Stimulated activated CD4-positive, alpha-beta T cell treated with anti-CD3 and anti-CD28 coated beads, TNF-alpha, amount 100 ng/mL, for 48 hours (primary cell): Measurements from ENCODE around the gene PKNOX2.

Source experiments
- DNase-seq, 3 donors: peaks; one replicate each; pipeline ENCODE4 v3.0.0-alpha.2; 2020; ENCODE audit warnings: low read depth in 3 of 3

Gene PKNOX2

GRCh38 chr11:125173027-125173426 is 8.5 kb downstream of the PKNOX2 start:
- no peak for DNase-seq

GRCh38 chr11:125173556-125173955 is 9.0 kb downstream of the PKNOX2 start:
- no peak for DNase-seq

- no peak for DNase-seq
Measured at GRCh38 chr11:125174057-125174456, 9.5 kb downstream of the PKNOX2 start.

- DNase-seq = no peak
Measured at GRCh38 chr11:125174686-125175085, 10.1 kb downstream of the PKNOX2 start.

GRCh38 chr11:125175166-125175565 is 10.6 kb downstream of the PKNOX2 start:
- DNase-seq = no peak

GRCh38 chr11:125175896-125176575 is 11.5 kb downstream of the PKNOX2 start:
- DNase-seq = no peak

- no peak for DNase-seq
Measured at GRCh38 chr11:125176866-125177265, 12.3 kb downstream of the PKNOX2 start.

- no peak for DNase-seq
Measured at GRCh38 chr11:125177543-125177942, 13.0 kb downstream of the PKNOX2 start.

- no peak for DNase-seq
Measured at GRCh38 chr11:125179346-125179745, 14.8 kb downstream of the PKNOX2 start.

- DNase-seq = no peak
Measured at GRCh38 chr11:125179895-125180294, 15.3 kb downstream of the PKNOX2 start.

- no peak for DNase-seq
Measured at GRCh38 chr11:125180413-125181305, 16.1 kb downstream of the PKNOX2 start.

- no peak for DNase-seq
Measured at GRCh38 chr11:125182573-125182972, 18.0 kb downstream of the PKNOX2 start.

- DNase-seq = no peak
Measured at GRCh38 chr11:125183641-125184040, 19.1 kb downstream of the PKNOX2 start.

GRCh38 chr11:125188021-125188420 is 23.5 kb downstream of the PKNOX2 start:
- DNase-seq = no peak

- DNase-seq = no peak
Measured at GRCh38 chr11:125190566-125190965, 26.0 kb downstream of the PKNOX2 start.

- DNase-seq = no peak
Measured at GRCh38 chr11:125192183-125192582, 27.6 kb downstream of the PKNOX2 start.

- DNase-seq = no peak
Measured at GRCh38 chr11:125192717-125193415, 28.3 kb downstream of the PKNOX2 start.

GRCh38 chr11:125193416-125193726 is 28.8 kb downstream of the PKNOX2 start:
- no peak for DNase-seq

GRCh38 chr11:125193841-125194240 is 29.3 kb downstream of the PKNOX2 start:
- no peak for DNase-seq

- no peak for DNase-seq
Measured at GRCh38 chr11:125199915-125200314, 35.4 kb downstream of the PKNOX2 start.

GRCh38 chr11:125200441-125200840 is 35.9 kb downstream of the PKNOX2 start:
- DNase-seq = no peak

GRCh38 chr11:125201525-125202141 is 37.1 kb downstream of the PKNOX2 start:
- no peak for DNase-seq
